ENCODE data around the gene MARF1. TPM values are rescaled to one million over a fixed set of nuclear protein-coding genes. Genes with fewer than 3 reads are reported as not detected.
A peak's percentile ranks its signal among the peaks of the same experiment; 100 is the strongest.

Gene MARF1
- total and polyA plus RNA-seq, 9 of the 15 experiments (the other 6 are each of a cell fraction or from before 2014, with no cell fraction given), result 4.7 to 33.2 (median 11.7) TPM

DNA sequence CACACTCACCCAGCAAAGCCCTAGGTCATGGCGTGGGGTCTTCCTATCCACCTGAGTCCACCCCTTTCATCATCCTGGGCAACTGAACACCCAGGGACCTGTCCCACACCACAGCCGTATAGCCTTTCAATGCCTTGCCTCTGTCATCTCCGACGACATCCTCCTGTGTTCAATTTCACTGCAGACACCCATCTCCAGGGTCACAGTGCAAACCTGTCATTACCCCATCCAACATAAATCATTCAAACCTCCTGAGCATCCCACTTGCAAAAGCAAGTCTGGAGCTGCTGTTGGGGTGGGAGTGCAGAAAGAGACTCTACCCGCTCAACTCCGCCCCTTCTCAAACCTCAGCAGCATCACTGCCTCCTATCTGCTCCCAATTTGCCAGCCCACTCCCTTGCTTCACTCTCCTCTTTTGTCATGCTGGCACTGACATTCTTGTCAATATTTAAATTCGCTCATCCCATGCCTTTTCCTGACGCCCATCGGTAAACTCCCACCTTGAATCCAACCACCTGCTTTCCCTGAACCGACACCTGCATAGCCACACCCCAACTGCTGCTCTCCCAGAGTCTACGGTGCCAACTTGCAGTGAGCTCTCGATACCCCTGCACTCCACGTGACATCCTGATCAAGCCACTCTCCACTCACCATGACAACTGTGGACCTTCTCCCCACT, 37.0 kb downstream of the MARF1 start:
- no peak for FAIRE-seq
- in situ Hi-C loops (cut with MboI) (no loop called here), intact Hi-C loops (cut with micrococcal nuclease) (no loop called here)
- peak overlapping the region in 1 of 2 experiments; percentile 38; a peak in 1 of 4 replicates for H3K9ac ChIP-seq (ENCODE audit: insufficient read depth in 1 of 2, low read depth in 2 of 2, low read length in 2 of 2)
- no TSS peak for BruUV-seq (replicated peaks)
- H3K36me3 ChIP-seq (ENCODE audit: control insufficient read depth, insufficient read depth, low read length), result peaks cover 68% of the 10 kb centered on the region
- H3K4me1 ChIP-seq (replicated peaks in 1 of 2; ENCODE audit: control insufficient read depth in 2 of 2, insufficient read depth in 2 of 2, low read length in 2 of 2), result no peaks in the 10 kb centered on the region; a peak in 3 of 5 replicates
- H3K4me2 ChIP-seq (ENCODE audit: insufficient read depth, low read length), result no peak overlapping the region
- H3K9me3 ChIP-seq (replicated peaks; ENCODE audit: control insufficient read depth, insufficient read depth, low read depth, low read length), result no peaks in the 10 kb centered on the region
- ChIA-PET CTCF (ENCODE audit: low intra/inter-chr PET ratio) (no interaction called here), POLR2A (interaction anchor here (0.6 to 1.9 kb wide), 4 partner anchors 9 to 59 kb away, joined by 3 to 6 read pairs (median 4); no protein-coding TSS in a partner anchor)
- ATAC-seq, result no peak
- H3K9me1 ChIP-seq (ENCODE audit: control insufficient read depth, insufficient read depth, low read length), result peaks cover 7% of the 10 kb centered on the region
- 86% methylated on average over 13 of the region's 13 CpGs for WGBS (ENCODE audit: insufficient coverage, low coverage, missing lambda C conversion rate)
- H3K27ac ChIP-seq (ENCODE audit: extremely low read depth, low read depth, low read length), result no peak overlapping the region
- H2AFZ ChIP-seq (ENCODE audit: low read depth, low read length), result no peak overlapping the region
- no peaks in the 10 kb centered on the region for H3K27me3 ChIP-seq (ENCODE audit: control insufficient read depth in 2 of 2, insufficient read depth in 2 of 2, low read length in 2 of 2)
- no peak for DNase-seq (ENCODE audit: extremely low read depth in 1 of 4, low spot score in 3 of 4)
- H3K79me2 ChIP-seq (ENCODE audit: control insufficient read depth, insufficient read depth, low read length), result no peaks in the 10 kb centered on the region
- TF ChIP-seq ZNF780A (CRISPR knock-in tag; IDR thresholded peaks at IDR 0.05) (no peak), HCFC1 (IDR thresholded peaks at IDR 0.05; ENCODE audit: low read depth, low read length) (no peak), PCBP1 (IDR thresholded peaks at IDR 0.05; ENCODE audit: low read depth, low read length, poor library complexity, severe bottlenecking) (no peak), MEIS2 (IDR thresholded peaks at IDR 0.05; ENCODE audit: partially characterized antibody) (peak; percentile 50), KLF1 (tag; IDR thresholded peaks at IDR 0.05) (no peak), MAFF (IDR thresholded peaks at IDR 0.05; ENCODE audit: low read length) (no peak)
- TF ChIP-seq, protein P1, sequence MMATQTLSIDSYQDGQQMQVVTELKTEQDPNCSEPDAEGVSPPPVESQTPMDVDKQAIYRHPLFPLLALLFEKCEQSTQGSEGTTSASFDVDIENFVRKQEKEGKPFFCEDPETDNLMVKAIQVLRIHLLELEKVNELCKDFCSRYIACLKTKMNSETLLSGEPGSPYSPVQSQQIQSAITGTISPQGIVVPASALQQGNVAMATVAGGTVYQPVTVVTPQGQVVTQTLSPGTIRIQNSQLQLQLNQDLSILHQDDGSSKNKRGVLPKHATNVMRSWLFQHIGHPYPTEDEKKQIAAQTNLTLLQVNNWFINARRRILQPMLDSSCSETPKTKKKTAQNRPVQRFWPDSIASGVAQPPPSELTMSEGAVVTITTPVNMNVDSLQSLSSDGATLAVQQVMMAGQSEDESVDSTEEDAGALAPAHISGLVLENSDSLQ (IDR thresholded peaks at IDR 0.05), result peak; percentile 55
- TF ChIP-seq, protein P2, sequence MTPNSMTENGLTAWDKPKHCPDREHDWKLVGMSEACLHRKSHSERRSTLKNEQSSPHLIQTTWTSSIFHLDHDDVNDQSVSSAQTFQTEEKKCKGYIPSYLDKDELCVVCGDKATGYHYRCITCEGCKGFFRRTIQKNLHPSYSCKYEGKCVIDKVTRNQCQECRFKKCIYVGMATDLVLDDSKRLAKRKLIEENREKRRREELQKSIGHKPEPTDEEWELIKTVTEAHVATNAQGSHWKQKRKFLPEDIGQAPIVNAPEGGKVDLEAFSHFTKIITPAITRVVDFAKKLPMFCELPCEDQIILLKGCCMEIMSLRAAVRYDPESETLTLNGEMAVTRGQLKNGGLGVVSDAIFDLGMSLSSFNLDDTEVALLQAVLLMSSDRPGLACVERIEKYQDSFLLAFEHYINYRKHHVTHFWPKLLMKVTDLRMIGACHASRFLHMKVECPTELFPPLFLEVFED (CRISPR knock-in tag; conservative IDR thresholded peaks at IDR 0.05), result no peak
- H3K4me3 ChIP-seq, result no peak overlapping the region
- no peaks in the 10 kb centered on the region for H4K20me1 ChIP-seq (replicated peaks; ENCODE audit: control insufficient read depth, insufficient read depth, low read length)
